Suprapubic skin (tissue), 3 donors: ENCODE results near the gene HIPK3.

Experiments used
- EP300 ChIP-seq: sonication (generic); formaldehyde crosslinking; IDR thresholded peaks from one replicate; pipeline ENCODE4 v1.6.1; 2017; ENCODE audit warnings: antibody characterized with exemption
- POLR2A ChIP-seq, 2 donors: fragments of 450-650 bp; IDR thresholded peaks; one replicate each; pipeline ENCODE4 v1.6.1; 2017; ENCODE audit warnings: antibody characterized with exemption in 2 of 2, mild to moderate bottlenecking in 2 of 2, moderate library complexity in 2 of 2
- TF ChIP-seq, protein P1 (sequence below), 2 donors: fragments of 200-600 bp in 1 of 2; fragments of 450-650 bp in 1 of 2; sonication (generic) in 1 of 2; IDR thresholded peaks; one replicate each; pipeline ENCODE4 v1.5.1; 2016 to 2019; ENCODE audit warnings: antibody characterized with exemption in 2 of 2, mild to moderate bottlenecking in 1 of 2, moderate library complexity in 1 of 2

DNA sequence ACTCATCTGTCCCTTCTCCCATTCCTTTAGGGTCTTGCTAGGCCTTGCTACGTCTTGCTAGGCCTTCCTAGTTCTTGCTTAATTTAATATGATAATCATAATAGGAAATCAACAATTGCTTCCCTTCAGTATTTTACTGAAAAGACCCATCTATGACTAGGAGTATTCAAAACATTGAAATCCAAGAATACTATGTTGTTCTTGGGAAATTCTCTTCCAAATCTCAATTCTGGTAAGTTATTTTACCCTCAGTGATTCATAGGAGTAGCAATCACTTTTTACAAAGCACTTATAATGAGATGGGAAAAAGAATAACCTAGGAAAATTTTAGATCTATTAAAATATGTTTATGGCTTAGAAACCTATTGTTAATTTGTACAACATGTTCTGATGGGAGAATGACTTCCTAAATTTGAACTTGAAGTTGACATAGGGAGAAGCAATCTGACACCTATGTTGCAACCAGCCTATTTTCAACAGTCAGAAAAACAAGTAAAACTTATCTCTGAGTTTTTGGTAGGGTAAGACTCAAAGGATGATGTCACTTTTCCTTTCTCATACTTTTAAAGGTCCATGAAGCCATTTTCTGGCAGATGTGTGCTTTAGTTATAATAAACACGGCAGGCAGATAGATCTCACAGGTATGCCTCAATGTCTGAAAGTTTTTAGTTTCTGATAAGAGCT is 29.5 kb upstream of the HIPK3 start:
- TF ChIP-seq, protein P1, sequence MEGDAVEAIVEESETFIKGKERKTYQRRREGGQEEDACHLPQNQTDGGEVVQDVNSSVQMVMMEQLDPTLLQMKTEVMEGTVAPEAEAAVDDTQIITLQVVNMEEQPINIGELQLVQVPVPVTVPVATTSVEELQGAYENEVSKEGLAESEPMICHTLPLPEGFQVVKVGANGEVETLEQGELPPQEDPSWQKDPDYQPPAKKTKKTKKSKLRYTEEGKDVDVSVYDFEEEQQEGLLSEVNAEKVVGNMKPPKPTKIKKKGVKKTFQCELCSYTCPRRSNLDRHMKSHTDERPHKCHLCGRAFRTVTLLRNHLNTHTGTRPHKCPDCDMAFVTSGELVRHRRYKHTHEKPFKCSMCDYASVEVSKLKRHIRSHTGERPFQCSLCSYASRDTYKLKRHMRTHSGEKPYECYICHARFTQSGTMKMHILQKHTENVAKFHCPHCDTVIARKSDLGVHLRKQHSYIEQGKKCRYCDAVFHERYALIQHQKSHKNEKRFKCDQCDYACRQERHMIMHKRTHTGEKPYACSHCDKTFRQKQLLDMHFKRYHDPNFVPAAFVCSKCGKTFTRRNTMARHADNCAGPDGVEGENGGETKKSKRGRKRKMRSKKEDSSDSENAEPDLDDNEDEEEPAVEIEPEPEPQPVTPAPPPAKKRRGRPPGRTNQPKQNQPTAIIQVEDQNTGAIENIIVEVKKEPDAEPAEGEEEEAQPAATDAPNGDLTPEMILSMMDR (IDR thresholded peaks at IDR 0.05), result no peak
- TF ChIP-seq EP300 (no peak), POLR2A (IDR thresholded peaks at IDR 0.05) (no peak)
